Measurements from ENCODE around the gene ABO. TPM values are rescaled to one million over a fixed set of nuclear protein-coding genes. Genes with fewer than 3 reads are reported as not detected.
"Not testable (repeated sequence)": the region's sequence is repeated elsewhere in the genome, so short reads cannot be mapped to it uniquely, and the experiment has no call there.

Gene ABO
- not detected for total RNA-seq

DNA sequence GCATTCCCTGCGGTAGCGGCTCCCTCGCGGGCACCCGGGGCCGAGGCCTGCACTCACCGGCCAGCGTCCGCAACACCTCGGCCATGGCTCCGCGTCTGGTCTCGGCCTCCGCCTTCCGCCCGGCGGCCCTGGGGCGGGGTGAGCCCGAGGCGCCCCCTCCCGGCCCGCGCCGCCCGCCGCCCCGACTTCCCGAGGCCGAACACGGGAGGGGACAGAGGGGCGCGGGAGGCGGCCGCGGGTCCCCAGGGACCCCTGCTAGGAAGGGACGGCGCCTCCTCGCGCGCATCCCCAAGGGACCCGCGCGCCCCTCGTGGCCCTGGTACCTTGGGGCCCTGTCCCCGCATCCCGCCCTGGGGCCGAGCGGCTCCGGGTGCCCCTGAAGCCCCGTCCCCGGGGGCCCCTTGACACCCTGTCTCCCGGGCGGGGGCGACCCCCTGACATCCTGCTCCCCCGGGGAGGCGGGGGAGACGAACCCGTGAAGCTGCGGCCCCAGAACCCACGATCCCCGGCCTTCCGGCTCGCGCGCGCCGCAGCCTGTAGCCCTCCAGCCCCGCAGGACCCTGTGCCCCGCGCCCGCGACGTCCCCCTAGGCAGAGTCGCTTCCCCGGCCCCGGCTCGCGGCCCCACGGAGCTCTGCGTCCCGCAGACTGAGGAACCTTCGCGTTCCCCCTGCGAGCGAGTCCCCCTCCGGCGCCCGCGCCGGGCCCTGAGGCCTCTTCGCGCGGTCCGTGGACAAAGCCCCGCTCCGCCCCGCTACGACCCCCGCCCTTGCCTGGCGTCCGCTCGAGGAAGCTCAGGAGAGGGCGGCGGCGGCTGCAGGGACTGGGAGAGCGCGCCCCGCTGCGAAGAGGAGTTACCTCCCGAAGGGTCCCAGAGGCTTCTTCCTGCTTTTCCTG, at the start of gene ABO:
TSS of gene ABO (minus strand) at position 97 of the 896 bp plus-strand sequence.
- ChIA-PET POLR2A (no interaction called here), CTCF (no interaction called here)

DNA sequence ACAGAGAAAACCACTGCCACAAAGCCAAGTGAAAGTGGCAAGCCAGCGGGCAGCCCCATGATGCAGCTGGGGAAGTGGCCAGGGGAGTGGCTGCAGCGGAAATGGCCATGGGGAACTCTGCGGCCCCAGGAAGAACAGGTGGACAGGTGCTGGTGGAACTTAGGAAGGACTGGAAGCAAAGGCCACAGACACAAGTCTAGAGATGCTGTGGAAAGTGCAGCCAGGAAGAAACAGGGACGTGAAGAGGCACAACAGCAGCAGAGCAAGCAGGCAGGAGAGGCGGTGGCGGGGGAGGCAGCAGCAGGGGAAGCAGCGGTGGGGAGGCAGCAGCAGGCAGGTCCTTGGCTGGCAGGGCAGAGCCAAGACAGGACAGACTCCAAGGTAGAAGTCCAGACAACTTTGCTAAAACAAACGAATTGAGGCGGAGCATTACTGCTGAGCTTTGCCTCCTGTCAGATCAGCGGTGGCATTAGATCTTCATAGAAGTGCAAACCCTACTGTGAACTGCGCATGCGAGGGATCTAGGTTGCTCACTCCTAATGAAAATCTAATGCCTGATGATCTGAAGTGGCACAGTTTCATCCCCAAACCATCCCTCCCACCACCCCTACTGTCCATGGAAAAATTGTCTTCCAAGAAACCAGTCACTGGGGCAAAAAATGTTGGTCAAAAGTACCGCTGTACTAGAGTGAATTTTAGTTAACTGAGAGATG, 49.1 kb upstream of the ABO start:
- ChIA-PET CTCF (no interaction called here), POLR2A (no interaction called here)

DNA sequence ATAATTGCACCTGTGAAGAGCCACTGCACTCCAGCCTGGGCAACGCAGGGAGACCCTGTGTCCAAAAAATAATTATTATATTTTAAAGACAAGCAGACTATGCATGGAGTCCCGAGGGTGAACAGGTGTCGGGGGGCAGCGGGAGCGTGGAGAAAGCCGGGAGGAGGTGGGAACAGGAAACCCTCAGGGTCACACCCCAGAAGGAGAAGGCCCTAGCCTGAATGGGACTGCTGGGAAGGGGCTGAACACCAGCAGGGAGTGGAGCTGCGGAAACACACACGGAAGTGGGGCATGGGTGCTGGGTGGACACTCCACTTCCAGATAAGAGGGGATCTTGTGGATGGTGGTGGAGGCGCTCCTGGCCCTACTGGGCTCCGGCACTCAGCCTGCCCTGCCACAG, 48.2 kb upstream of the ABO start:
- ChIA-PET POLR2A (no interaction called here), CTCF (no interaction called here)

DNA sequence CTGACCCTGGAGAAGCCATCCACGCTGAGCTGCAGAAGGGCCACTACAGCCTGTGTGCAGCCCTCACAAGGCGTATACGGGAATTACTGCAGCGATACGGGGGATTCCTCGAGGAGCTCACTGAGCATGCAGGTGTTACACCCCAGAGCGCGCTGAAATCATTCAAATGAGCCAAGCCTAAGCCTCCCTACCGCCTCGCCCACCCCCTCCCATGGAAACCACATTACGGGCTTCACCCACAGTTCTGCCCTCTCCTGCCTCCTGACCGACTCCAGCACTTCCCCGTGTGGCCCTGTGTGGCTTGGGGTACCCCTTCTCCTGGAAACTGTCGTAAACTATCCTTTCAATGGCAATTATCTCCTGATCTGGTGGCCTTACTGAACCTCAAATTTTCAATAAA, 47.7 kb upstream of the ABO start:
- POLR2A ChIA-PET, result no interaction called here
- CTCF ChIA-PET, result no interaction called here

DNA sequence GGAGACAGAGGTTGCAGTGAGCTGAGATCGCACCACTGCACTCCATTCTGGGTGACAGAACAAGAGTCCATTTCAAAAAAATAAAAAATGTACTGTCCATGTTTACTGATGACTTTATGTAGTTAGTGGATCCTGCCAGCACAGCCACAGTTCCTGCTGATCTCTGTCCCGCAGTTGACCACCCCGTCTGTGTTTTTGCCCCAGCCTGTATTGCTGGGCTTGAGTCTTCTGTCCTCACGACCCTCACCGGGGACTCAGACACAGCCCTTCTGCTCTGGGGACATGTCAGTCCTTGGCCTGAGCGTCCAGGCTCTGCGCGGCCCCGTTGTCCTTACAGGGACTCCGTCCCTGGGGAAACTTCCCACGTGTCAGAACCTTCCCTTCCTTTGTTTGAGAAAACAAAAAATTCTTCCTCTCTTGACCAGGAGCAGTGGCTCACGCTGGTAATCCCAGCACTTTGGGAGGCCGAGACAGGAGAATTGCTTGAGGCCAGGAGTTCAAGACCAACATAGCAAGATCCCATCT, 46.5 kb upstream of the ABO start:
- CTCF ChIA-PET, result no interaction called here
- POLR2A ChIA-PET, result no interaction called here

DNA sequence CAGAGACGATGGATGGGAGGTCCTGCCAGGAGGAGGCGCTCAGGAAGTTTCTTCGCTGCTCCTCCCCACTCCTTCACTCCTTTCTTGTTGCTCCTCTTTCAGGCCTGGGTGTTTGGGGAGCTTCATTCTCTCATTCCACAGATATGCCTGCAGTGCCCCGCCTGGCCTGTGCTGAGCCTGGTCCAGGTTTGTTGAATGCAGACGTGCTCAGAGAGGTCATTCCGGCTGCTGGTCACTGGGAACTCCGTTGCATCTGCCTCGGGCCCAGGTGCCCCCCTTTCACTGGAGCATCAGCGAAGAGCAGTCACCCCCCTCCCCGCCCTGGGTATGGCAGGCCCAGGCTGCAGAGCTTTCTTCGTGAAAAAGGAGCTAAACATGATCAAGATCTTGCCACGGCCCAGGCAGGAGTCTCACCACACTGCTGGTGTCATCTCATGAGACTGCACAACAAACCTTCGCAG, 45.5 kb upstream of the ABO start:
- CTCF ChIA-PET, result interaction anchor here (0.6 to 0.9 kb wide), 2 partner anchors 118 to 165 kb away, joined by 3 read pairs; no protein-coding TSS in a partner anchor
- POLR2A ChIA-PET, result no interaction called here

DNA sequence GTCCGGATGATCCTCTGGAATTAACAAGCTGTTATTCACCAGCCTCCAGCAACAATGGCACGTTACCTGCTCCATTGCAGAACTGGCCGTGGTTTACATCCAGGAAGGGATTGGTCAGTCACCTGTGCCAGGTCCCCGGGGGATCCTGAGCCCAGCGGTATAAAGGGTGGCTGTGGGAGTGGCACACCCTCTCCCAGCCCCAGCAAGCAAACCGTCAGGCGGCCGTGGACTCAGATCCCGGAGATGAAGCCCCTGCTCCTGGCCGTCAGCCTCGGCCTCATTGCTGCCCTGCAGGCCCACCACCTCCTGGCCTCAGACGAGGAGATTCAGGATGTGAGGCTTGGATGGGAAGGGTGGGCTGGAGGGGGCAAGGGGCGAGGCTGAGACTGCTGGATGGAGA, 42.5 kb upstream of the ABO start:
- POLR2A ChIA-PET, CTCF ChIA-PET: not testable (repeated sequence)

DNA sequence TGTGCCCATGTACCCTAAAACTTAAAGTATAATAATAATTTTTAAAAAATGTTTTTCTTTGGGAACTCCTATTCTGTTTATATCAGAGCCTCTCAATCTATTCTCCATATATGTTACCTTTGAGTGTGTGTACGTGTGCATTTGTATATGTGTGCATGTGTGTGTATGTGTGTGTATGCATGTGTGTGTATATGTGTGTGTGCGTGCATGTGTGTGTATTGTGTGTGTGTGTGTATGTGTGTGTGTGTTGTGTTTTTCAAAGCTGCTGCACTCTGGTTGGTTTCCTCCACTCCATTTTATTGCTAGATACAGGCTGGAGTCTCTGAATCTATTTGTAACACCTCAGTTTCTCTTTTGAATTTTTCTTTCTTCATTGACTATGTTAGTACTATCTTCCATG, 41.0 kb upstream of the ABO start:
- ChIA-PET CTCF (no interaction called here), POLR2A (no interaction called here)

DNA sequence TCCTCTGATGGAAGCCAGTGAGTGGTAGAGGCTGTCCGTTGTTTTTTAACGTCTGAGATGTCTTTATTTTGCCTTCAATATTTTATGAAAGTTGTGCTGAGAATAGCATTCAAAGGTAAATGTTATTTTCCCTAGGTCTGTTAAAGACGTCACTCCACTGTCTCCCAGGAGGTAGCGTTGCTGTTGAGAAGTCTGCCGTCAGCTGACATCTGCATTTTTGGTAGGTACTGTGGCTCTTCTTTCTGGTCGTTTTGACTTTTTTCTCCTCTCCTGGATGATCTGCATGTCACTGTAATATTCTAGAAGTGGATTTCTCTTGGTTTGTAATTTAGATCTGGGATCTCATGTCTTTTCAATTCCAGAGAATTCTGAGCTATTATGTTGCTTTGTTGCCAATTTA, 34.6 kb upstream of the ABO start:
- ChIA-PET POLR2A (no interaction called here), CTCF (no interaction called here)

DNA sequence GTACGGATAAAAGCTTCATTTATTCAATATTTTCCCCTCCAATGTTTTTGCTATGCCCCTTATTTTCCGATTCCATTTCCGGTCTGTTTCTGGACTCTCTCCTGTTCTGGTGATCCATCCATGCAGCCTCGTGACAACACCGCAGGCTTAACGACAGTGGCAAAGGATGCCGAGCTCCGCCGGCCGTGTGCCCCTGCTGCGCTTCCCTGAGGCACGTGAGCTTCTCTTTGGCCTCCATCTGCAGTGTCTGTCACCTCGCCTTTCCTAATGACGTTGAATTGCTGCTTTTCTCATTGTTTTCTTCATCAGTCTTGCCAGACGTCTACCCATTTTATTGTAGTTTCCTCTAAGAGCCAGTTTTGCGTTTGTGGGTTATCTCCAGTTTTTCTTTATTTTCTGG, 32.3 kb upstream of the ABO start:
- ChIA-PET CTCF (no interaction called here), POLR2A (no interaction called here)

DNA sequence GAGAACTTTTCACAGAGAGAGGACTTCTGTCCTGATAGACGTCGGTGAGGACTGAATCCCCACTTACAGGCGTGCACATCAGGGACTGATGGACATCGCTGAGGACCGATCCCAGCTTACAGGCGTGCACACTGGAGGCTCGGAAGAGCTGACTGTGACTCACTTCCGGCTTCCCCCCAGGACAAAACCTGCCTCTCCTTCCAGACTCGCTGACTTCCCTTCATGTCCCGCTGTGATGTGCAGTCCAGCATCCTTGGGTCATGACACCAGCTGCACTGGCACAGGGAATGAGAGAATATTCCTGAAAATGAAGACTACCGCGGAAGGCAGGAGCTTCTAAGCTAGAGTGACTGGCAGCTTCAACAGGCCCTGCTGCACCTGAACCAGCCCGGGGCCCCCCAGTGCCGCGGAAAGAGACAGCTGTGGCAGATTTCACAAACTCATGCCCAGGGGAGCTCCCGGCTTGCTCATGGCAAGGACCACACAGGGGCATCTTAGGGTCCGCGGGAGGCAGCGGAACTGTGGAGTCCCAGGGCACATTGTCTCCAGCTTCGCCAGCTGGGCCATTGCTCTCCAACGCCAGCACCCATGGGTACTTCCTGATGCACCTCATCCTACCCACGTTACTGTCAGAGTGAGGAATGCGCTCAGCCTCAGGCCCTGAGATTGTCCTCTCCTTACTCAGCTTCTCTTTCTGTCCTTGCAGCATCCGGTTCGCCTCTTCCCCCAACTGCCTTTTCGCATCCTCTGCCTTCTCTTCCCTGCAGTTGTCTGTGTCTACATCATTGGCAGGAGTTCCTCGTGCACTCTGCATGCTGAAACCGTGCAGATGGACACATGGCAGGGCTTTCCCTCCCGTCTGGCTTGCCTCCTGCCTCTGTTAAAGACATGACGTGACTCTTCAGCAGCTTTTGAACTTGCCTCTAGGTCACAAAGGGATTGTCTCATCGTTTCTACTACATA, 31.5 kb upstream of the ABO start:
- POLR2A ChIA-PET, result no interaction called here
- CTCF ChIA-PET, result no interaction called here

DNA sequence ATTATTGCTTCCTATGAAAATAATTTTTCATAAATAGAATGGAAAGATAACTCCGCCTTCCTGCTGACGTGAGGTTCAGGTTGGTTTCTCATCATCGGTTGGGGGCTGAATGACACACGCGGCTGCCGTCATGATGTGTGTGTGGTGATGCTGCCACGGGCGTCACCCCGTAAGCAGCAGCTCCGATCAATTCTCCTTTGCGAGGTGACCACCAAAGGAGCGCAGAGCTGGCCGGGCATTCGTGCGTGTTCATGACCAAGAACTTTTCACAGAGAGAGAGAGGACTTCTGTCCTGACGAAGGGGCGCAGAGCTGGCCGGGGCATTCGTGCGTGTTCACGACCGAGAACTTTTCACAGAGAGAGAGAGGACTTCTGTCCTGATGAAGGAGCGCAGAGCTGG, 30.7 kb upstream of the ABO start:
- POLR2A ChIA-PET, result no interaction called here
- CTCF ChIA-PET, result no interaction called here

DNA sequence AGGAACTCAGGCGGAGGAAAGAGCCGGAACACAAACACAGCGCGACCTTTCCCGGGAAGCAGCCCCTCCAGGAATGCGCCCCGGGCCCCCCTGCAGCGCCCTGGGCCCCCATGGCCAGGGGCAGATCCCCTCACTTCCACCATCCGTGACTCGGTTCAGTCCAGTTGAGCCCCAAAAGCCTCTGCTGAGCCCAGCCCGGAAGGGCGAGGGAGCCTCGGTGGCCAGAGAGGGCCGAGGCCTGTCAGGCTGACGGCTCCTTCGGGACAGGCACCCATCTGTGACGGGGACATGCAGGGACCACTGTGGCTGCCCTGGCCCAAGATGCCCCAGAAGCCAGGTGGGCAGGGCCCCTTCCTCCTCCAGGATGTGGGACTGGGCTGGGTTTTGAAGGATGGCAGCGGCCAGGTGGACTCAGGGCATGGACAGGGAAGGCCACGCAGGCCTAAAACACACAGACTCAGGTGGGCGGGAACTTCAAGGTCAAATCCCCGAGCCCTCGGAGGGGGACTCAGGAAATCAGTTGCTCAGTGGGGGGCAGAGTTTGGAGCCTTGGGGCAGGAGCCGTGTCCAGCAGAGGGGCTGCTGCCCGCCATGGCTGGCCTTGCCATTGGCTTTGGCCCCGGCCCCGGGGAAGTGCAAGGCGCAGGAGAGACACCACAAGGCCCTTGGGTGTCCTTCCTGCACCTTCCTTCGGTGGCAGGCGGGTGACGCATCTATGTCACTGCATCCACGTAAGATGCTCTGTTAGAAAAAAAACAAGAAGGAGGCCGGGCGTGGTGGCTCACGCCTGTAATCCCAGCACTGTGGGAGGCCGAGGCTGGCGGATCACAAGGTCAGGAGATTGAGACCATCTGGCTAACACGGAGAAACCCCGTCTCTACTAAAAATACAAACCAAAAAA, 29.7 kb upstream of the ABO start:
- CTCF ChIA-PET, result no interaction called here
- POLR2A ChIA-PET, result no interaction called here

DNA sequence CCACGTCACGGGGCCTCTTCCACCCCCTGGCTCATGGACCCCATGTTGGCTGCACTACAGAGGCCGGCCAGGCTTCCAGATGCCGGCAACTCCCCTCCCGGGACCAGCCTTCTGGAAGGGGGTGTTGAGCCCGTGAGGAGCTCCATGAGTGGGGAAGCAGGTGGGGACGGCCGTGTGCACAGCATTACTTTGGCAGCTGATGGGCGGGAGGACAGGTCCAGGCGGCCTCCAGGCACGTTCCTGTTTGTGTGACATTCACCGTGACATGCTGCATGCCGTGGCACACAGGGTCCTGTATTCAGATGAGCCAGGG, 29.1 kb upstream of the ABO start:
- POLR2A ChIA-PET, result no interaction called here

DNA sequence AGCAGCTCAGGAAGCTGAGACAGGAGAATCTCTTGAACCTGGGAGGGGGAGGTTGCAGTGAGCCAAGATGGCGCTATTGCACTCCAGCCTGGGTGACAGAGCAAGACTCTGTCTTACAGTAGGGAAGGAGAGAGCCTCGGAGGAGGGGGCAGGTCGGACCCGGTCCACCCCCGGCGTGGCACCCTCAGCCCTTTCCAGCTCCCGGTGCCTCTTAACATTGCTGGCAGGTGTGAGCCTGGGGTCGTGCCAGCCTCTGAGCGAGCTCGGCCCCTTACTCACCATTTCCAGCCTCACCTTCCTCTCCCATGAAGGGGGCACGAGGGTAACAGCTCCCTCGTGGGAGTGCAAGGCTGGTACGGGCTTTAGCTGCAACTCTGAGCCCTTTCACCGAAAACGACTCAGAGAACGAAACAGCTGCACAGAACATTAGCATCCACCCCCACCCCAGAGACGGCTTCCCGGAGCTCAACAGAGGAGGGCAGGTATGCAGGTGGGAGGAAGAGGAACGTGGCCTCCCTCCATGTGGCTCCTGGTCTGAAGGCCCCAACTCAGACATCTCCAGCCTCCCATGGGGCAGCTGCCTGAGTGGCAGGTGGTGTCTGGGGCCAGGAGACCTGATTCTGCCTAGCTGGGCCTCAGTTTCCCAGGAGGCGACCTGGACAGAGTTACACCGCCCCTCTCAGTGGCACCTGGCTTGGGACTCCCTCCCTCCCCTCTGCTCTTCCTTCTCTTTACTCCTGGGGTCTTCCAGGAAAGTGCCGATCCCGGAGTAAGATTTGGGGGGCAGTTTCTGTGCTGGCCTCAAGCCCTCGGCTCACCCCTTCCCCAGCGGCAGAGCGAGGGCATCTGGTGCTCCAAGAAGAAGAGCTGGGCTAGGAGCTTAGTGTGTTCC, 28.5 kb upstream of the ABO start:
- POLR2A ChIA-PET, result no interaction called here
- CTCF ChIA-PET, result no interaction called here

More for the DNA sequence above, 29.1 kb upstream of the ABO start:
- CTCF ChIA-PET, result no interaction called here

DNA sequence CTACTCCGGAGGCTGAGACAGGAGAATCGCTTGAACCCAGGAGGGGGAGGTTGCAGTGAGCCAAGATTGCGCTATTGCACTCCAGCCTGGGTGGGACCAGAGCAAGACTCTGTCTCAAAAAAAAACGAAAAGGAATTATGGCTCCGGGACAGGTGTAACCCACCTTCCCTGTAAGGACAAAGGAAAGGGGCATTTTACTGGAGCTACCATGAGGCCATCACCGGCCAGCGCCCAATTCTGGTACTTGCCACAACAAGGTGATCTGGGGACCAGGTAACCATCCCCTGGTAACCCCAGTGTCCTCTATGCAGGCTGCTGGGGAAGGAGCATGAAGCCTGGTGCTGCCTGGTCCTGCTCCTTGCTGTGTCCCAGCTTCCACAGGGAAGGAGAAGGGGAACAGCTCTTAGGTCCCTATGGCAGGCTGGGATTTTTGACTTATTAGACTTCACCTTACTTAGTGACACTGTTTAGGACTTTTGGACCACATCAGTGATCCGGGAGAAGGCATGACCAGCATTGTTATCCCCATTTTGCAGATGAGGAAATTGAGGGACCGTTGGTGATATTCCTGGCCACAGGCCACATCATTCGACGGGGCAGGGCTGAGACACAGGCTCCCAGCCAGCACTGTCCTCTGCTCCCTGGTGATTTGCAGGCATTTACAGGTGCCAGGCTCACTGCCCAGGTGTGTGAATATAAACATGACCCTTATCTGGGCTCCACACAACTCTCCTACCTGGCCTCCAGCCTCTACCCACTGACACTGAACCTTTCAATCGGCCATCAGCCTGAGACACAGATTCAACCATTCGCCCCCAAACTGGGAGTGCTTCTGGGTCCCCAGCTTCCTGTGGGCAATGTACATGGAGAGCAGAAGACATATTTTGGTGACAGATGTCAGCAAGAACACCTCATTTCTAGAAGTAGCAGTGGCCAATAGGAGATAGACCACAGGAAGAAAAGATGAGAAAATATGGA, 26.5 kb upstream of the ABO start:
- ChIA-PET CTCF (no interaction called here), POLR2A (interaction anchor here (0.7 kb wide), 1 partner anchor 22 kb away, joined by 3 read pairs; no protein-coding TSS in a partner anchor)

DNA sequence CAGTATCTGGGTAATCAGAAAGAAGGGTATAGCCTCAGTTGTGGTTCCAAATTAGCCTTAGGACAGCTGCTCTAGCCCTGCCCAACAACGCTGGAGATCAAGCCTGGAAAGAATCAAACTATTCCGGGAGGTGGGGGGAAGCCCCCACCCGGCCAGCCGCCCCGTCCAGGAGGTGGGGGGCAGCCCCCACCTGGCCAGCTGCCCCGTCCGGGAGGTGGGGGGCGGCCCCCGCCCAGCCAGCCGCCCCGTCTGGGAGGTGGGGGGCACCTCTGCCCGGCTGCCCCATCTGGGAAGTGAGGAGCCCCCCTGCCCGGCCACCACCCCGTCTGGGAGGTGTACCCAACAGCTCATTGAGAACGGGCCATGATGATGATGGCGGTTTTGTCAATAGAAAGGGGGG, 25.0 kb upstream of the ABO start:
- CTCF ChIA-PET, POLR2A ChIA-PET: not testable (repeated sequence)

Measured in activated CD8-positive, alpha-beta memory T cell treated with anti-CD3 and anti-CD28 coated beads for 36 hours (primary cell).